GM18502 (cell line): ENCODE data around the gene PRMT7.

ENCODE experiments used
- ATAC-seq: cut with Tn5 transposase; IDR thresholded peaks from one replicate; pipeline ENCODE4 v1.9.1; 2021; ENCODE audit warnings: mild to moderate bottlenecking; ENCODE audit not compliant: unreplicated experiment, poor library complexity

PRMT7 gene

DNA sequence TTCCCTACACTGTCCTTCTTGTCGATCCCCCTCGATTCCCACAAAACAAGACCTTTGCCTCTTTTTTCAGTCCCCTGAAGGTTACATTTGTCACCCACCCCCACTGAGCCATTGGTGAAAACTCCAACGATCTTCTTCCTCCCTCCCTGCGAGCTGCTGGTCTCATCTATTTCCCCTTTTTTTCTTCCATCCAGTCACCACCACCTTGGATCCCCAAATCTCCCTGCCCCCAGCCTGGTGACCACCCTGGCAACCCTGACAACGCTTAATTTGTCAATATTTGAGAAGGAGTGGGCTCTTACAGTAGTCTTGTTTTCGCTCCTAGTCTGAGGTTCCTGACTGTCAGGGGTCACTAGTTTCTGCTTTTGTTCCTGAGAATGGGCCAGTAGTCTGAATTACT lies 74.6 kb downstream of the PRMT7 start:
- no peak for ATAC-seq

DNA sequence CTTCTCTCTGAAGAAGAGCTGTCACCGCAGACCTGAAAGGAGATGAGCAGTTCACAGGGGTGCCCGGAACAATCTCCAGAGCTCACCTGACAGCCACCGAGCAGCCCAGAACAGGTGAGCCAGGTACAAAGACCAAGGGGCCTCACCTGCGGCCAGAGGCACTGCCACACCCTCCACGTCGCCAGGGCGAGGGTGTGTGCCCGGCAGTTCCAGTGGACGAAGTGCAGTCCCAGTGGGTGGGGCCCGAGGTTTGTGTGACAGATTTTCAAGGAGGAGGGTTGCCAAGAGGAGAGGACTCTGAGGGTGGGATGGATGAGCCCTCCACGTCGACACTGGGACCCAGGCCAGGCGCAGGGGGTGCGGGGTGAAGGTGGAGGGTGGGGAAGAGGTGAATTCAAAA lies 75.8 kb downstream of the PRMT7 start:
- ATAC-seq = no peak

DNA sequence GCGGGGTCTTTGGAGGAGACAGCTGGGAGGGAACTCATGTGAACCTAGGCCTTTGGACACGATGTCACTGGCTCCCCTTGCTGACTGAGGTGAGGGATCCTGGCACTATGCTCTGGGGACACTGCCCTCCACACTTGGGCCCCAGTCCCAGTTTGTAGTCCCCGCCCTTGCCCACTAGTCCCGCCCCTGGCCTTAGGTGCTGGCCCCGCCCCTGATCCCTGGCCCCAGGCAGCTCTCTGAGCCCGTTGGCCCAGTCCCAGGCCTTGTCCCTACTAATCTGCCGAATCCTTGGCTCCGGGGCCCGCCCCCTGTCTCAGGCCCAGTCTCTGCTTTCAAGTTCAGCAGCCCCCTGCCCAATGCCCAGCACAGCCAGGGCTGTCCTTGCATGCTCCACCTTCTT lies 76.5 kb downstream of the PRMT7 start:
- ATAC-seq = no peak

DNA sequence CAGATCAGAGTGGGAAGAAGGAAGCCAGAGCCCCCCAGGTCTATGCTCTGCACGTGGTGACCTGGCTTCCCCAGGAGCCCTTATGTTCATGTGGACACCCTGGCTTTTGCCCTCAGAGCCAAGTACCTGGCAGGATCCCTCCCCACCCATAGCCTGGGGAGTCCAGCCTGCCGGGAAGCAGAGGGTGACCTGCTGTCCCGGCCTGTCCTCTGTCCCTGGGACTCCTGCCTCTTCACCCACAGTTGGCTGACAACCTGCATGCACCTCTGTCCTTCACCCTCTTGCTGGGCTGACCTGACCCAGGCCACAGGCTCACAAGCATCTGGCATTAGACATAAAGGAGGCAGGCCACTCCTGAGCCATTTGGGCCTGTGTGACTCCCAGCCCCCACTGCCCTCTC lies 77.3 kb downstream of the PRMT7 start:
- ATAC-seq = no peak

DNA sequence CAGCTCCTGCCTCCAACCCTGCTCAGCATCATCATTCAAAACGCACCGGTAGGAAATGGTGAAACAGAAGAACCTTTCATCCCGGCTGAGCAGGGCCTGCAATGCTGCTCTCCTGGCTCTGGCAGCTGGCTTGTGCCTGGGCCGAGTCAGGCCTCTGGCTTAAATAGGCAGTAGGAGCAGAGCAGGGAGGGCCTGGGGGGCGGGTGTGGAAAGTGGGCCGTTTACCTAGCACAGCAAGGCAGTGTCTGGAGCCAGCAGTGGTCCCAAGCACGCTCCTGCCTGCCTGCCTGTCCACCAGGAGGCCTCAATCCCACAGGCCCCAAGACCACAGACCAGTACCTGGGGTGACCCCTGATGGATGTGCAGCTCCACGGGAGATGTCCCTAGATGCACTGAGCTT lies 78.2 kb downstream of the PRMT7 start:
- no peak for ATAC-seq

DNA sequence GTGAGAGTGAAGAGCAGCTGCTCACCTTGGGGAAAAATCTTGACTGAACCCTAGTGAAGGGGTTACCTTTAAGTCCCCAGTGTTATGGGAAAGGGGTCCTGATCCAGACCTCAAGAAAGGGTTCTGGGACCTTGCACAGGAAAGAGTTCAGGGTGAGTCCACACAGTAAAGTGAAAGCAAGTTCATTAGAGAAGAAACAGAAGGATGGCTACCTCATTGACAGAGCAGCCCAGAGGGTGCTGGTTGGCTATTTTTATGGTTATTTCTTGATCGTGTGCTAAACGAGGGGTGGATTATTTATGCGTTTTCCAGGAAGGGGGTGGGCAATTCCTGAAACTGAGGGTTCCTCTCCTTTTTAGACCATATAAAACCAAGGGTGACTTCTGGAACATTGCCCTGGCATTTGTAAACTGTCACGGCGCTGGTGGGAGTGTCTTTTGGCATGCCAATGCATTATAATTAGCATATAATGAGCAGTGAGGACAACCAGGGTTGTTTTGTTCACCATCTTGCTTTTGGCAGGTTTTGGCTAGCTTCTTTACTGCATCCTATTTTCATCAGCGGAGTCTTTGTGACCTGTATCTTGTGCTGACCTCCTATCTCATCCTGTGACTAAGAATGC lies 79.0 kb downstream of the PRMT7 start:
- no peak for ATAC-seq

DNA sequence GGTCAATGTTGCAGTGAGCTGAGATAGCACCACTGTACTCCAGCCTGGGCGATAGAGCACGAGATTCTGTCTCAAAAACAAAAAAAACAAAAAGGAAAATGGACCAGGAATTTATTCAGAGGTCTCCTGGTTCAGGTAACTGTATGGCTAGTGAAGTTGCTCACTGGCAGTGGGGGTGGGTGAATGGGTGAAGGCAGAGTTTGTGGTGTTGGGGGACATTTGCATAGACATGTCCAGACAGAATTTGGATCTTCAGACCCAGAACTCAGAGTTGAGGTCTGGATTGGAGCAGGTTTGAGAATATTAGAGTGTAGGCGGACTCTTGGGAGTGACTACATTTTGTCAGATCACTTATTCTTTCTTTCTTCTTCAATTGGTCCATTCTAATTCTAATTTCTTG lies 82.5 kb downstream of the PRMT7 start:
- no peak for ATAC-seq

DNA sequence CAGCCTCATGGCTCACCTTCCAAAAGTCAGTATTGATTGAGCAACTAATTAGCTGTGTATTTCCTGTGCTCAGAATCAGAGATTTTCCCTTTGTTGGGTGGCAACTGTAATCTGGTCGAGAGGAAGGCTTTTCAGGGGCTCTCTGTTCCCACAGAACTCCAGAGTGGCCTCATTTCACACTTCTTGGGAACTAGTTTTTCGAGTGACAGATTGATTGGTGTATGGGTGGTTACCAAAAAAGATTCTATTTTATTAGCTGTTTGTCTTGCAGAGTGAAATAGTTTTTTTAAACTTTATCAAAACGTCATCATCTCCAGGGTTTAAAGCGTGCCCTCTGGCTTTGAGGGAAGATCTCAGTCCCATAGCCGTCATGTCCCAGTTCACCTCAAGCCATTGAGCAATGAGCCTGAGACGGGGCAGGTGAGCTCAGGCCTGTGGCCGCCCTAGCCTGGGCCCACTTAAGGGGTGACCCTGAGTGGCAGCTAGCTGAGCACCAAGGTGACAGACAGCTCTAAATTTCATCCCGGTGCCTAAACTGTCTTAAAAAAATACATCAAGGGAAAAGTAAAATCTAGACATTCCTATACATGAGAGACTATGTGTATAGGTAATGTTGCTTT lies 84.5 kb downstream of the PRMT7 start:
- ATAC-seq = no peak

DNA sequence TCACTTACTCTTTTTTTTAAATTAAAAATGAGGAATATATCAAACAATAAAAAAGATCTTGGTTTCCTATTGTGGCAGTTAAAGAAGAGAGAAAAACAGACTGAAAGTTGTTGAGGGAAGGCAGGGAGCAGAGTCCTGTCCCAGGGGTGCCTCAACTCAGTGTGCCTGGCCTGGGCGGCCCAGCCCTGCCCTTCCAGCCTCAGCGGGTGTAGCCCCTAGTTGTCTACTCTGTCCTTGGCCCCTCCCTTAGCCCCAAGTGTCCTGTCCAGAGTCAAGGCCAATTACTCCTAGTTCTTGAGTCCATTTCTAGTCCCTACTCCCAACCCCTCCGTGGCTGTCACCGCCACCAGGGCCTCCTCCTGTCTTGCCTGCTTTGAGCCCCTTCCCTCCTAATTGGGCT lies 85.0 kb downstream of the PRMT7 start:
- ATAC-seq = no peak

DNA sequence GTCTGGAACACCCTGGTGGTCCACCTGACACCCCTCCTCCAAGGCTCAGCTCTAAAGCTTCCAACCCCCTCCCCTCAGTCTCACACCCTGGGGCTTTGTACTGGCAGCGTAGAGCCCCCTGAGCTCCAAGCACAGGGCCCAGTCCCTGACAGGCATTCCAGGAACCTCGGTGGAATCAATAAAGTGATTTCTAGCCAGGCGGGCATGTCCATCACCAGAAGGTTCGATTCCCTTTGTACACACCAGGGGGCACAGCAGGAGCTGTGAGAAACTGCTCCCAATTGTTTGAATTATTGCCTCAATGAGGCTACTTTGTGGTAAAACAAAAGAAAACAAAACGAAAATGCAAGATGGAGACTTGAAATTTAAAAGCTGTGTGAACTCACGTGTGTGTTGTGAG lies 85.7 kb downstream of the PRMT7 start:
- no peak for ATAC-seq

DNA sequence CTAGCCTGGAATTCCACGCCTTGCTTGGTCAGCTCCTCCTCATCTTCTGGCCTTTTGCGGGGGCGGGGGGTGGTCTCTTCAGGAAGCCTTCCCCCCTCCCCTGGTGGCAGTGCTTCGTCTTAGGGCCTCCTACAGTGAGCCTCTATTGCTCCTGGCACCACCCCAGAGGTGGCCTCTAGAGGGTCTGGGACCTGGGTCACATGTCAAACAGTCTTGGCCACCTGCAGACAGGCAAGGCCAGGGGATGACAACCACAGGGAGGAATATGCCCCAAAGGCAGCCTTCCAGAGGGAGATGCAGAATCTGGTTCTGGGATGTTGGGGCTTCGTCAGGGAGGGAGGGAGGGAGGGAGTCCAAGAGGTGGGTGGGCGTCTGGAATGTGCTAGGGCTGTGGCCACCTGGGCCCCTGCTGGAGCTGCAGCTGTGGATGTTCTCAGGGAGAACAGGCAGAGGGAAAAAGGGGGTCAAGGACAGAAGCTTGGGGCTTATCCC lies 86.9 kb downstream of the PRMT7 start:
- no peak for ATAC-seq

DNA sequence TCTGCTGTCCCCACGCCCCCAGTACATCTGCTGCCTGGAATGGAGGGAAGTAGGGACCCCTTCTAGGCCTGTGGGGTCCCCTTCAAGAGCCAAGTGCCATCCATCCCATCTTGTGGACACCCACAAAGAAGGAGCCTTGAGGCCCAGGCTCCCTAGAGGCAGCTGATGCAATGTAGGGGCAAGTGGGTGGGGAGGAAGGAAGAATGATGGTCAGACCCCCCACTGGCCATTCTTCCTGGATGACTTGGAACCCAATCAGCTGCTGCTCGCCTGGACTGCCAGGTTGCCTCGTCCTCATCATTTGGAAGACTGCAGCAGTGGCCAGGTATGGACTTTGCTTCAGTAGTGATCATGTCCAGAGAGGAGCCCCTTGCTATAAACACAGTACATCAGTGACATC lies 88.6 kb downstream of the PRMT7 start:
- no peak for ATAC-seq

DNA sequence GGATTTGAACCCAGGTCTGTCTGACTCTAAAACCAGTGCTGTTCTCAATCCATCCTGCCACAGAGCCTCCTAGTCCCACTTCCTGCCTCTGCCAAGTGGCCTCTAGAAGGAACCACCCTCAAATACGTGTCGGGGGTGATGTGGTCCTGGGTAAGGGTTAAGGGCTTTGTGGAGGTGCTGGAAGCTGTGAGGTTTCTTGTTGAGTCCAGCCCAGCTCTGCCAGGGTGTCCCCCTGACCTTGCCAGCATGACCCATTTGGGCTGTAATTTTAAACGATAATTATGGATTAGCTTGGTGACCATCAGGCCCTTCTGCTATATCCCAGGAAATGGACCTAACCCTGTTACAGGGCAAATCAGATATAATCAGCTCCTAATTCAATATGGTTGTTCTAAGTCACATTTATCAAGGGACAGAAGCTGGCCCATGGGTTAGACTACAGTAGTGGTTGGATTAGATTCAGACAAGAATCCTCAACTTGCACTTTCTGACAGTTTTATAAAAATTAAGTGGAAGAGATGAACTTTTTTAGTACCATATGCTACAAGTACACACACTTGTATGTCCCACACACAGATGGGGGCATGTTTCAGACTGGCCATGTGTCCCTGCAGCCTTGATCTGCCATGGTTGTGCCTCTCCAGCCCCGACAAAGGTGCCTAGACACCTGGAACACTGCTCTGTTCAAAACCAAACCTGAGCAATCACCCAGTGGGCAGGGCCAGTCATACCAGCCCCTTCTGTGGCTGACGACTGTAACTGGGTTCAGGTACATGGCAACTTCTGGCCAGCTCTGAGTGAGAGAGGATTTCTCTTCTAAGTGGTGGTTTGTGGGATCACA lies 89.5 kb downstream of the PRMT7 start:
- ATAC-seq = no peak

DNA sequence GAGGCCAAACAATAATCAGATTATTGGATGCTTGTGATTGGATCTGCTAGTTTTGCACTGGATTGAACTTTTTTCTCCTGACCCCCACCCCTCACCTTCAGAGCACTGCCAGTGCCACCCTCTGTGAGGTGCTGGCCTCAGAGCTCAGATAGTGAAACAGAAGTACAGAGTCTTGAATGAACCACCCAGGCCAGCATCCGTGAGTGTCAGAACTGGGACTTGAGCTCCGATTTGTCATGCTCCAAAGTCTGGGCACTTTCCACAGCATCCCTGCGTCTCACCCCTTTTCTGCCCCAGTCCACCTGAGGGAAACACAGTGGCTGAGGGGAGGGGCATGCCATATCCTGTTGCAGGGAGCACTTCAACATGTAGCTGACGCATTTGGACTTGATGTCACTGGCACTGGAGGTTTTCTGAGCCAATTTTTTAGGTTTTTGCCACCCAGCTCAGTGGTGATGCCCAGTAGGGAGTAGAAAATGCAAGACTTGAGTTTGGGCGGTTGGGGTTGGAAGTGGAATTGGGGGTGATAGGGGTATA lies 90.2 kb downstream of the PRMT7 start:
- ATAC-seq = no peak

DNA sequence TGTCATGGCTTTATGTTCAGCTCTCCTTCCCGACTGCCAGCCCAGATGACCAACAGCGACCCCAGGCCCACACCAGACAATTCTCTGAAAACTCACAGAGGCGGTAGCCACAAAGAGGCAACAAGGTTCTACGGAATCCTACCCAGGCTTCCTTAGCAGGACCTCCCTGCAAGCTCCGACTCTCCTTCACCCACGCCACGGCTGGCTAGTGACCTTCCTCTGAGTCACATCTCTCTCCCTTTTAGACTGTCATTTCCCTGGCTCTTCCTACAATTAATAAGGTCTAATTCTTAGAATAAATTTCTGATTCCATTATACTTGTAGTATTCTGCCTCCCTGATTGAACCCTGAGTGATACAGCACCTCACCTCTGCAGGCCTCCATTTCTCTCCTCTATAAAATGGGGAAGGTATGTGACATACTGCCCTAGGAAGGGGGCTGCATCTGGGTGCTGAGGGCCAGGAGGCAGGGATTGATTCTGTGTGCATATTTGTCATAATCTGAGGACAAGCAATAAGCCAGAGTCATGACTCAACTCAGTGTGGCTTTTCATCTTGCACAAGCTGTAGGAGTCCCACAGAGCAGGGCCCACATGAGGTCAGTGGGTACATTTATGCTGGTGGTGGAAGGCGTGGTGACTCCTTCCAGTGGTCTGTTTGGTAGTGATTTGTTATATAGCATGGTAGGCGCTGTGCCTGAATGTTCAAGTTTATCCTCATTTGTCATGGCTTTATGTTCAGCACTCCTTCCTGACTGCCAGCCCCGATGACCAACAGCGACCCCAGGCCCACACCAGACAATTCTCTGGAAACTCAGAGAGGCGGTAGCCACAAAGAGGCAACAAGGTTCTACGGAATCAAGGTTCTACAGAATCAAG lies 91.3 kb downstream of the PRMT7 start:
- ATAC-seq = no peak

DNA sequence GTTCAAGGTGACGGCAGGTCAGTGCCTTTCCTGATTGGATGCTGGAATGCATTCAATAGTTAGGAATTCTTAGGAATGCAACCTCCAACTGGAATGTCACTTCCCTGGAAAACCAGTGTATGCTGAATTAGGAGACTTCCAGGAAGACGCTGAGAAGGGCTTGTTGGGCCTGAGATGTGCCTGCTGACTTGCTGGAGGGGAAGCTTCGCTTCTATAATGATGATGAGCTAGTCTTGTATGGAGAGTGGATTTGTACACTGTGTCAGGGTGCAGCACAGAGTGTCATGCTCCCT lies 91.9 kb downstream of the PRMT7 start:
- ATAC-seq = no peak

DNA sequence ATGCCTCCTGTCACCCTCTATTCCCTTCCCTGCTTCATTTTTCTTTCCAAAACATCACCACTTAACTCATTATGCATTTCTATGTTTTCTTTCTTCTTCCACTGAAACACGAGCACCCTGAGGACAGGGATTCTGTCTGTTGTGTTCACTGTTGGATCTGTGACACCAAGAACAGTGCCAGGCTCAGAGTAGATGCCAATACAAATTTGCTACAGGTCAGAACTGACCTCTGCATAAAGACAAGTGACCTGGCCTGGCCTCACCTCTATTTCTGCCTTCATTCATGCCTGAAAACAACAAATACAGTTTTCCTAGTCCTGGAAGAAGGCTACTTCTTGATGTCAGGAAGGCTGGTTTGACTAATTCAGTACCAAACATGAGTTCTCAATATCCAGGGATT lies 92.4 kb downstream of the PRMT7 start:
- ATAC-seq = no peak

DNA sequence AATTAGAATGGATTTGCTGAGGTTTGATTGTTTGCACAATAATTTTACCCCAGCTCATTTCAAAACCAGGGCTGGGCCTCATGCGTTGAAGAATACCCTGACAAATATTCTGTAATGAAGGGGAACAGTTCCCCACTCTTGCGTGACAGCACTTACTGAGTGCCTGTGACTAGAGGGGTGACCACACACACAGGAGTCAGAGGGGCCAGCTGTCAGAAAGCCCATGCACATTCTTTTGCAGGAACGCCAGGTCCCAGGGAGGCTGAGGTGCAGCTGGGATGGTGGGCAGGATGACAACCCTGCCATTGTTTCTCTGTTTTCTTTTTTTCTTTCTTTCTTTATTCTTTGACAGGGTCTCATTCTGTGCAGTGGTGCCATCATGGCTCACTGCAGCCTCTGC lies 92.9 kb downstream of the PRMT7 start:
- ATAC-seq = no peak

DNA sequence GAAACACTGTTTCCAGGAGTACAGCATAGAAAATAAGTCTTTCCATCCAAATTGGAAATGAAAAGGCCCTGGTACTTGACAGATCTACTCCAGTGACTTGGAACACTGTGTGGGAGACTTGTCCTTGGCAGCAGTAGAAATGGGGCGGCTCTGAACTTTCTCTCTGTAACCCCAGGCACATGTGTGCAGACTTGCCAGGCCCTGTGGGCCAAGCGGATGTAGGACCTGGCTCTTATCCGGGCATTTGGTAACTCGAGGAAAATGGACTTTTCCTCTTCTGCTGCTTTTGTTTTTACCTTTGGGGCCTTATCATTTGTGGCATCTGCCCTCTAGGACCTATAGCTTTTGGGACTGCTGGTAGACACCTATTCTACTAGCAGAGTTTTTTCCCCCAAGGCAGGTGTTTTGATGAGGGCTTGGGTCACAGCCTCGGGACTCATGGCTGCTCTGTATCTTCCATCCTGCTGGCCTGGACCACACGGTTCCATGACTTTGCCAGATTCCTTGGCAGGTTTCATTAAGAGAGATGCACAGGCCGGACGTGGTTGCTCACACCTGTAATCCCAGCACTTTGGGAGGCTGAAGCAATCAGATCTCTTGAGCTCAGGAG lies 94.0 kb downstream of the PRMT7 start:
- no peak for ATAC-seq

DNA sequence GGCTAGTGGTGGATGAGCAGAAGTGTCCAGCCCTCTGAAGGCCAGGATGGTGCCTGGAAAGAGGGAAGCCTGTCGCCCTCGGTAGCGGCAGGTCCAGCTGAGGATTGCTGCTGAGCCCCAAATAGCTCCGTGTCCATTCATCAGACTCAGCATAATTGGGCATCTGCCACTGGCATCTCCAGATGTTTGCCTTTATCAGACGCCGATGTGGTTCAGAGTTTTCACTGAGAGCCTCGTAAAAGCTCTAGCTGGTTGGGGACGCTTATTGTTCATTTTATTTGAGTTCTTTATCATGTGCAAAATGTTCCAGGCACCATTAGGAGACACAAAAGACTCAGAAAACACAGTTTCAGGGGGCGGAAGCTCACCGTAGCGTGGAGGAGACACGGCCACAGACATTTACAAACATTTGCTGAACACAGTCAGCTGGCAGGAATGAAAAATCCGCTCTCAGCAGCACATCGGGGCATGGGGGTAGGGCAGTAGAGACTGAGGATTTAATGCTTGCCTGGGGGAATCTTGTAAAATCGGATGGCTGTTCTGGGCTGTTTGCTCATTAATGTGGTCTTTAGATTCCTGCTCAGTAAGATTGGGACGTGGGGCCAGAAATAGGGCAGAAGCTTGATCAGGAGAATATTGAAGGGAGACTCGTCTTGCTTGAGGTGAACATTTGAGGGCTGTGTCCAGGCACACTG lies 95.8 kb downstream of the PRMT7 start:
- no peak for ATAC-seq
